ENCODE results near the gene SPSB1.

Gene SPSB1

GRCh38 chr1:9319789-9320519 lies 27.3 kb downstream of the SPSB1 start:
- no peak for DNase-seq (ENCODE audit: low spot score)

- DNase-seq (ENCODE audit: low spot score) = no peak
Observed at GRCh38 chr1:9320520-9321479, 28.1 kb downstream of the SPSB1 start.

- DNase-seq (ENCODE audit: low spot score) = peak; percentile 68
Observed at GRCh38 chr1:9321480-9321849, 28.8 kb downstream of the SPSB1 start.

GRCh38 chr1:9321986-9322660 lies 29.4 kb downstream of the SPSB1 start:
- DNase-seq (ENCODE audit: low spot score) = no peak

GRCh38 chr1:9322661-9323244 lies 30.1 kb downstream of the SPSB1 start:
- DNase-seq (ENCODE audit: low spot score) = no peak

GRCh38 chr1:9324246-9325096 lies 31.8 kb downstream of the SPSB1 start:
- DNase-seq (ENCODE audit: low spot score) = no peak

- peak; percentile 88 for DNase-seq (ENCODE audit: low spot score)
Observed at GRCh38 chr1:9326596-9326995, 33.9 kb downstream of the SPSB1 start.

- DNase-seq (ENCODE audit: low spot score) = no peak
Observed at GRCh38 chr1:9328201-9328600, 35.5 kb downstream of the SPSB1 start.

GRCh38 chr1:9328715-9329114 lies 36.0 kb downstream of the SPSB1 start:
- DNase-seq (ENCODE audit: low spot score) = no peak

- no peak for DNase-seq (ENCODE audit: low spot score)
Observed at GRCh38 chr1:9331016-9331415, 38.3 kb downstream of the SPSB1 start.

- DNase-seq (ENCODE audit: low spot score) = no peak
Observed at GRCh38 chr1:9331558-9332346, 39.1 kb downstream of the SPSB1 start.

GRCh38 chr1:9332513-9333143 lies 39.9 kb downstream of the SPSB1 start:
- no peak for DNase-seq (ENCODE audit: low spot score)

GRCh38 chr1:9338397-9339246 lies 45.9 kb downstream of the SPSB1 start:
- peak; percentile 62 for DNase-seq (ENCODE audit: low spot score)

GRCh38 chr1:9340172-9340854 lies 47.6 kb downstream of the SPSB1 start:
- DNase-seq (ENCODE audit: low spot score) = no peak

GRCh38 chr1:9340864-9341263 lies 48.2 kb downstream of the SPSB1 start:
- no peak for DNase-seq (ENCODE audit: low spot score)

GRCh38 chr1:9341301-9341845 lies 48.7 kb downstream of the SPSB1 start:
- DNase-seq (ENCODE audit: low spot score) = no peak

GRCh38 chr1:9343269-9343668 lies 50.6 kb downstream of the SPSB1 start:
- DNase-seq (ENCODE audit: low spot score) = no peak
